ENCODE results near the gene CMKLR1.

GRCh38 chr12:108373111-108373510 is 34.0 kb upstream of the CMKLR1 start:
- no peak for TF ChIP-seq POLR2A (IDR thresholded peaks at IDR 0.05)
- TF ChIP-seq, protein P1, sequence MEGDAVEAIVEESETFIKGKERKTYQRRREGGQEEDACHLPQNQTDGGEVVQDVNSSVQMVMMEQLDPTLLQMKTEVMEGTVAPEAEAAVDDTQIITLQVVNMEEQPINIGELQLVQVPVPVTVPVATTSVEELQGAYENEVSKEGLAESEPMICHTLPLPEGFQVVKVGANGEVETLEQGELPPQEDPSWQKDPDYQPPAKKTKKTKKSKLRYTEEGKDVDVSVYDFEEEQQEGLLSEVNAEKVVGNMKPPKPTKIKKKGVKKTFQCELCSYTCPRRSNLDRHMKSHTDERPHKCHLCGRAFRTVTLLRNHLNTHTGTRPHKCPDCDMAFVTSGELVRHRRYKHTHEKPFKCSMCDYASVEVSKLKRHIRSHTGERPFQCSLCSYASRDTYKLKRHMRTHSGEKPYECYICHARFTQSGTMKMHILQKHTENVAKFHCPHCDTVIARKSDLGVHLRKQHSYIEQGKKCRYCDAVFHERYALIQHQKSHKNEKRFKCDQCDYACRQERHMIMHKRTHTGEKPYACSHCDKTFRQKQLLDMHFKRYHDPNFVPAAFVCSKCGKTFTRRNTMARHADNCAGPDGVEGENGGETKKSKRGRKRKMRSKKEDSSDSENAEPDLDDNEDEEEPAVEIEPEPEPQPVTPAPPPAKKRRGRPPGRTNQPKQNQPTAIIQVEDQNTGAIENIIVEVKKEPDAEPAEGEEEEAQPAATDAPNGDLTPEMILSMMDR (IDR thresholded peaks at IDR 0.05) = no peak

All from esophagus squamous epithelium (tissue), 4 donors.